ENCODE results near the gene ANKRD11.
"Not testable (repeated sequence)": the region's sequence is repeated elsewhere in the genome, so short reads cannot be mapped to it uniquely, and the experiment has no call there.

ANKRD11 gene

DNA sequence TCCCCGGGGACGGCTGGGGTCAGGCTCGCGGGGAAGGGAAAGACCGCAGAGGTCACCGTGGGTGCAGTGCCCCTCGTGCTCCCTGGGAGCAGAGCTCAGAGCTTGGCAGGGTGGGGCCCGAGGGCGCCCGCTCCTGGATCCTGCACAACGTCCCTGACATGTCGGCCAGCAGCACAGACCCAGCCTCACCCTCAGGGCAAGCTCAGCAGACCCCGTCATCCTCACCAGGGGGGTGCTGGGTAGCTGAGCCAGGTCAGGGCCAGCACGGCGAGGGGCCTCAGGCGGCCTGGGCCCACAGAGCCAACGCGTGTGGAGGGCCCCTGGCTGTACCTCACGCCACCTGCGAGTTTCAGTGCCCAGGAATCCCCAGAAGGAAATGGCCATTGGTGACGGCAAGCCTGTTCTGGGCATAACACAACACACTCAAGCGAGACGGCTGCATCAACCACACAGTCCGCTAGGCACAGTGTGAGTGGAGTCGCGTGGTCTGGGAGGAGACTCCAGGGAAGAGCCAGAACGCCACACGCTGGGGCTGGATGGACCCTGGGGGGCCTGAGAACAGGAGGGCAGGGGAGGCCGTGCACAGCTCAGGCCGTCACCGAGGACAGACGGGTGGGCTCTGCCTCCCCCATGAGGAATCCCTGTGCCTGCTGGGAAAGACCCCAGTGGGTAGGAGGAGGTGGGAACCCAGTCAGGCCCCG, 212.6 kb downstream of the ANKRD11 start:
- FAIRE-seq: no peak

- no peak for FAIRE-seq
Observed at GRCh38 chr16:89277049-89277448, 213.3 kb downstream of the ANKRD11 start.

- FAIRE-seq: no peak
Observed at GRCh38 chr16:89275837-89276720, 214.3 kb downstream of the ANKRD11 start.

GRCh38 chr16:89275284-89275584, 215.1 kb downstream of the ANKRD11 start:
- FAIRE-seq: no peak

GRCh38 chr16:89274561-89275283, 215.6 kb downstream of the ANKRD11 start:
- FAIRE-seq: no peak

- FAIRE-seq: no peak
Observed at GRCh38 chr16:89273741-89274472, 216.5 kb downstream of the ANKRD11 start.

DNA sequence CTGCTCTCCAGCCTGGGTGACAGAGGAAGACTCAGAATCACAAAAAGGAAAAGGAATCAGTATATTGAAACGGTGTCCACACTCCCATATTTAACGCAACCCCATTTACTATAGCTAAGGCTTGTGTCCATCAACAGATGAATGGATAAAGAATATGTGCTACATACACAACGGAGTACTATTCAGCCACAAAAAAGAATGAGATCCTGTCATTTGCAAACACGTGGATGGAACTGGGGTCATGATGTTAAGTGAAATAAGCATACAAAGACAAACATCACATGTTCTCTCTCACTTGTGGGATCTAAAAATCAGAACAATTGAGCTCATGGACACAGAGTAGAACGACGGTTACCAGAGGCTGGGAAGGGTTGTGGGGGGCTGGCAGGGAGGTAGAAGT, 217.7 kb downstream of the ANKRD11 start:
- no peak for FAIRE-seq

GRCh38 chr16:89270666-89271345, 219.6 kb downstream of the ANKRD11 start:
- FAIRE-seq: no peak

DNA sequence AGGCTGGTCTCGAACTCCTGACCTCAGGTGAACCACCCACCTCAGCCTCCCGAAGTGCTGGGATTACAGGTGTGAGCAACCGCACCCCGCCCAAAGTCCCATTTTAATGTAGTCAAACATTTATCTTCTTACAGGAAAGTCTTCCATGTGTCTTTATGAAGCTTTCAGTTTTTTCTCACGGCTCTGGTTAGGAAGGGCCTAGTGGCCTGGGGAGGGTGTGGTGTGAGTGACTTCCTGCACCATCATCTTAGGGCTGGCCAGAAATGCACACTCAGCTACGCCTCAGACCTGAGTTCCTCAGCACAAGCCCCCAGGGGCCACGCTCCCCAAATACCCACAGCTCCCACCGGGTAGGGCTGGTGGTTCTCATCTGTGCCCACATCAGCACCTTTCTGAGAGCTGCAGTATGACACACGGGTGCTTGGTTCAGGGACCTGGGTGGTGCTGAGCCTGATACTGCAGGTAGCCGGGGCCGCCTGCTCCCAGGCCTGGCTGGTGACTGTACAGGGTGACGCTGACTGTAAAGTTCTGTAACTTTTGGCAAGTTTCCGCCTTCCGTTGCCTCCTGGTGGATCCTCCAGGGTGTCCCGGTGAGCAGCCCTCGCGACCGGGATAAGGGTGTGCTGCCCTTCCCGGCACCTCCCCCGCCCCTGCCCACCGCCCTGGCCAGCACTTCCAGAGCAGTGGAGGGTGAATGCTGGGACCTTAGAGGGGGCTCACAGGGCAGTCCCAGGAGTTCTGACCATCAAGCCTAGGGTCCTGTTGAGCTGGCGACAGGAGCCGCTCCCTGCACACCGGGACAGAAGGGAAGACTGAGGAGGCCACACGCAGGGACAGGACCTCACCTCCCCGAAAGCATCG, 220.3 kb downstream of the ANKRD11 start:
- no peak for FAIRE-seq

DNA sequence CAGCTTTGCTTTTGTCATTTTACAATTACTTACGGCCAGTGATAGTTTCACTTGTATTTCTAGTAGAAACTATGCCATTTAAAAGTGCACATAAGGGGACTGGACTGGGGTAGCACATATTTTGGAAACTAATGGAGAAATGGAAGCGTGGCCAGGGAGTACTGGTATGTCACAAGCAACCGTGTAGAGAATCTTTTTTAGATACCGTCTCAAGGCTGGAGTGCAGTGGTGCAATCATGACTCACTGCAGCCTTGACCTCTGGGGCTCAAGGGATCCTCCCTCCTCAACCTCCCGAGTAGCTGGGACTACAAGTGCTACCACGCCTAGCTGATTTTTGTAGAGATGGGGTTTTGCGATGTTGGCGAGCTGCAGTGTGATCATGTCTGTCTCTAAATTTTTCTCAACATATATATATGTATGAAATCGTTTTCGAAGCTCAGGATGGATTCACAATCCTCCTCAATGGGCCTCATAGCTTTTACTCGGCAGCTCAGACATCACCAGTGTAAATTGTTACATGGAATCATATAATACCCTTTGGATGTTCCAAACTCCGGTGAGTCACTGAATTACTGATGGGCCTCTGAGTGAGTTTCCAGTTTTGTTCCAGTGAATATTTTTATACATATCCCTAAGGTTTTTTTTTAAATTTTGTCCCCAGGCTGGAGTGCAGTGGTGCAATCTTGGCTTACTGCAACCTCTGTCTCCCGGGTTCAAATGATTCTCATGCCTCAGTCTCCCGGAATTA, 221.2 kb downstream of the ANKRD11 start:
- FAIRE-seq: no peak

- no peak for FAIRE-seq
Observed at GRCh38 chr16:89268585-89268984, 221.8 kb downstream of the ANKRD11 start.

DNA sequence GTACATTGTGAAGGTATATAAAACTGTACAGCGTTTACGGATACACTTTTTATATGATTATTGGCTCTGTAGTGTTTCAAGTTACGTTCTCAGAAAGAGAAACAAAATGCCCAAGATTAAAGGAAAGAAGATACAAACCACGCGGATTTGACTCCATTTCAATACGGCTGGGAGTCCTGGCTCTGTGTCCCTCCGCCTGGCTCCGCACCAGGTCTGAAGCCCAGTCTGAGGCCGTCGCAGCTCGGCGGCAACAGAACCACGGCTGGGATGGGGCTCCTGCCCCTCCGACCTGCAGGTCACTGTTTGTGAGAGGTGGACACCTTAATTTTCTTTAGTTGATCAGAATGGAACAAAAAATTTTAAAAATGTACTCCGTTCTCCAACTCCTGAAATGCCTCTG, 222.6 kb downstream of the ANKRD11 start:
- FAIRE-seq: not testable (repeated sequence)

DNA sequence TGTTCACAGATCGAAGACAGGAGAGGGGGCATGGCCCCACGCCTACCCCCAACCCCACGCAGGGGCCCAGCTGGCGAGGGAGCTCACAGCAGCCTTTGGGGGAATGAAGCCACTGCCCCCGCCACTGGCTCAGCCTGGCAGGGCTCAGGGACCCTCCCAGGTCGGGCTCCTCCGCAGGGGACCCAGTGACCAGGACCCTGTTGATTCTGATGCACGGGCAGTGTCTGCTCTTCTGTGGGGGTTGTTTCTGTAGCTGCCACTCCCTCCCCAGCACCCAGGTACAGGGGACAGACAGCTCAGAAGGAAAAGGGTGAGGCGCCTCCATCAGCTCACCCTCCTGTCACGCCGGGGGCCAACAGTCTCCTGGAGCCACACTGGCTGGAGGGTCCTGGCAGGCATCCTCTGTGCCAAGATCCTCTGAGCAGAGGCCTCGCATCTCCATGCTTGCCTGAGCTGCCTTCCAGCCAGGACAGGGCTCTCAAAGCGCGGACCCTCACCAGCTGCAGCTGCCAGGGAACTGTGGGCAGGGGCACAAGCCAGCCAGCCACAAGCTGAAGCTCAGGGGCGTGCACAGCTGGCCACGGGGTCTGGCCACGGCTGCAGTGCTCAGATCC, 223.7 kb downstream of the ANKRD11 start:
- FAIRE-seq: no peak

- FAIRE-seq: no peak
Observed at GRCh38 chr16:89265647-89266046, 224.7 kb downstream of the ANKRD11 start.

DNA sequence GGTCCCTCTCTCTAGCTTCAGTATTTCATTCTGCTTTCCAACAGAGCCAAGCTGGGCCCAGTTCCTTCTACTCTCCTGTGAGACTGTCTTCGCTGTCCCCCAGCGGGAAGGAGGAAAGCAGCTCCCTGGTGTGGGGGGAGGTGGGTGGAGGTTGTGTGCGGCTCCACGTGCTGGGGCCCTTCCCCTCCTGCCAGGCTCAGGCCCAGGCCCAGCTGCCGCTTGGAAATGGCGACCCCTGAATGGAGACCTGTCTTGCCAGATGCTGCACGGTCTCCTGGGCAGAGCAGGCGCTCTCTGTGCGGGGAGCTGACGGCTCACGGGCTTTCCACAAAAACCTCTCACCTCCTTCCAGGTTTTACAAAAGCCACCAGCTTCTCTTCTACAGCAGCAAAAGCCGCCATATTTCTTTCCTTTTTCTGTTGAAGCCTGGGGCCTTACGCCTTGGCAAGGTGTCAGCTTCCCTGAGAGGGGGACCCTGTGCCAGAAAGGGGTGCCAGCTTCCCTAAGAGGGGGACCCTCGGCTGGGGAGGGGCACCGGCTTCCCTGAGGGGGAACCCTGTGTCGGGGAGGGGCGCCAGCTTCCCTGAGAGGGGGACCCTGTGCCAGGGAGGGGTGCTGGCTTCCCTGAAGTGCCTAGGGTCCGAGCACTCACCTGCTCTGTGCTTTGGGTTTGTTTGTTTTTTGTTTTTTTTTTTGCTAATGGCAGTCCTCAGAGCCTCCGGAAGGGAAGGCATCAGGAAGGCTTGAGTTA, 225.4 kb downstream of the ANKRD11 start:
- FAIRE-seq: no peak

GRCh38 chr16:89261691-89262563, 228.4 kb downstream of the ANKRD11 start:
- no peak for FAIRE-seq

GRCh38 chr16:89259901-89260300, 230.5 kb downstream of the ANKRD11 start:
- FAIRE-seq: not testable (repeated sequence)

- no peak for FAIRE-seq
Observed at GRCh38 chr16:89257757-89258465, 232.4 kb downstream of the ANKRD11 start.

Data from endometrium (tissue), 2 donors.